Measurements from ENCODE around the gene ASH1L.
"Not testable (repeated sequence)": the region's sequence is repeated elsewhere in the genome, so short reads cannot be mapped to it uniquely, and the experiment has no call there.

ASH1L gene

DNA sequence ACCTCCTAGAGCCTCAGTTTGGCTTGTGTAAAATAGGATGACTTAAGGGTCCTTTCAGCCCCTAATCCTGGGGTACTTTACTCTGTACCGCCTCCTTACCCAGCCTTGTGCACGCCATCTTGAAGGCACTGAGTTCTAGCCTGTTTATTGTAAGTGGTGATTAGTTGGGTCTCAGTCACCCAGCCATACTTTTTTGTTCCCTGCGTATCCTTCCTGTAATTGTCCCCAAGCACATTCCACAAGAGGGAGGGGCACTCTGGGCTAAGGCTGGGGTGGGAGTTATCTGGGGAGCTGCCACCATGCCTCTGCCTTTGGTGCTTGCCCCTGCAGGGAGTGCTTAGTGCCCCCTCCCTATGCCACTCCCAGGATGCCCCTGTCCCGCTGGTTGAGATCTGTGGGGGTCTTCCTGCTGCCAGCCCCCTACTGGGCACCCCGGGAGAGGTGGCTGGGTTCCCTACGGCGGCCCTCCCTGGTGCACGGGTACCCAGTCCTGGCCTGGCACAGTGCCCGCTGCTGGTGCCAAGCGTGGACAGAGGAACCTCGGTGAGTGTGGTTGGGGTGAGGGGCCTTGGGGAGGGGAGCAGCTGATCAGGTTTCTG lies 253.1 kb downstream of the ASH1L start:
- no peak for DNase-seq (ENCODE audit: extremely low read depth in 1 of 2, low read depth in 1 of 2)

DNA sequence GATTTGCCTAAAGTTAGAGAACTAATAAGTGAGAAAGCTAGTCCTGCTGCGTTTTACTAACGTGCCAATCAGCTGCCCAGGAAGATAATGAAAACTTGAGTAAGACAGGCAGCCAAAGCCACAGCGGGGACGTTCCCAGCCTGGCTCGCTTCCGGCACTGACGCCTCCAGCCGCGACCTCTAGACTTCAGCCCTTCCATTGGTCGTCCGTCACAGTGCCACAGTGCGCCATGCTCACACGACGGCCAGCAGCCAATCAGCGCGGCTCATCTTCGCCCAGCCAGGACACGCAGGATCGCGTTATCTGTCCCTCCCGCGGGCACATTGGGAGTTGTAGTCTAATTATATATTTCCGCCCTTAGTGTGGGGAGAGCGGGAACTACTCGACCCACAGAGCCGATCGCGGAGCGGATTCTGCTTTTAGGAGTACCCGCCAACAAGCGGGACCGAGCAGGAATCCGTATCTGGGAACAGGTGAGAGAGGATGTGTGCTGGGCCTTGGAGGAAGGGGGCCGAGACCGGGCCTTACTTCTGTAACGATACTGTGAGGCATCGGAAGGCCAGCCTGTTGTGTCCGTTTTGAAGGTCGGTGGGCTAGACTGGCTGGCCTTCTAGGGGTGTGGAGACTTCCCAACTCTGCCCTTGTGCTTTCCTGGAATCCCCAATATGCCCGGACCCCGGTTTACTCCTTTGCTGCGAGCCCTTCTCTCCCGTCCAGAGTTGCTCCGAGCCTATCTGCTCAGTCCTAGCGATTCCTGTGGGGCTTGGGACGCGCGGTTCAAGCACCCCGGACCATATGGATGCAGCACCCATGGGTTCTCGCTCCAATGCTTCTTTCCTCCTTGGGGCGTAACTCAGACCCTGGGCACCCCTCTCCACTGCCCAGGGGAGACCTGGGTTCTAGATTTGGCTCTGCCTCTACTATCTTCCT lies 253.8 kb downstream of the ASH1L start, which contains the start of gene FDPS:
TSS of gene FDPS (plus strand) at position 374 of the 930 bp plus-strand sequence. CDS start 924 bp downstream, outside the sequence.
- DNase-seq (ENCODE audit: extremely low read depth in 1 of 2, low read depth in 1 of 2) = peak; percentile 97 to 99

DNA sequence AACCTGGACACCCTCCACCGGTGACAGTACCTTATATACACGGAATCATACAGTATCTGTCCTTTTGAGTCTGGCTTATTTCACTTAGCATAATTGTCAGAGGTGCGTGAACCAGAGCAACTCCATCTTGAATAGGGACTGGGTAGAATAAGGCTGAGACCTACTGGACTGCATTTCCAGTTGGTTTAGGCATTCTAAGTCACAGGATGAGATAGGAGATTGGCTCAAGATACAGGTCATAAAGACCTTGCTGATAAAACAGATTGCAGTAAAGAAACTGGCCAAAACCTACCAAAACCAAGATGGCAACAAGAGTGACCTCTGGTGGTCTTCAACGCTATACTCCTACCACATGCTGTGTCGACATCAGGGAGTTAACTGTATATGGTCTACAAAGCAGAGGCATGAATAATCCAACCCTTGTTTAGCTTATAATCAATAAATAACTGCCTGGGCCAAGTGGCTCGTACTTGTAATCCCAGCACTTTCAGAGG lies 255.3 kb downstream of the ASH1L start:
- no peak for DNase-seq (ENCODE audit: extremely low read depth in 1 of 2, low read depth in 1 of 2)

DNA sequence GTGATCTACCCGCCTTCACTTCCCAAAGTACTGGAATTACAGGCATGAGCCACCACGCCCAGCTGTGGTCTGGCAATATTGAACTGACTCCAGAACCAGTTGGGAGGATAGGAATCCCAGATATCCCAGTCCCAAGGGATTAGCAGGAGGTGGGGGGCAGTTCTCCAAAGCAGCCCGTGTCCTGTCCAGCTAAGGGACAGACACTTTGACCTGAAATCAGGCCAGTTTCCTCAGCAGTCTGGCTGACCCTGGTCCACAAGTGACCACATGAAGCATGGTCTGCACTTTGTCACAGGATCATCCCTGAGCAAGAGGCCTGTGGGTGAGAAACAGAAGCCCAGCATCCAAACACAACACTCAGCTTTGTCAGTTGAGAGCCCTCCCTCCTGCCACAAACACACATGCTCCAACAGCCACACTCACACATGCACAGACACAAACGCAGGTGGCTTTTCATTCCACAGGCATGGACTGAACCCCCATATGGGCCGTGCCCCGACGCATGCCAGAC lies 256.7 kb downstream of the ASH1L start:
- no peak for DNase-seq (ENCODE audit: extremely low read depth in 1 of 2, low read depth in 1 of 2)

DNA sequence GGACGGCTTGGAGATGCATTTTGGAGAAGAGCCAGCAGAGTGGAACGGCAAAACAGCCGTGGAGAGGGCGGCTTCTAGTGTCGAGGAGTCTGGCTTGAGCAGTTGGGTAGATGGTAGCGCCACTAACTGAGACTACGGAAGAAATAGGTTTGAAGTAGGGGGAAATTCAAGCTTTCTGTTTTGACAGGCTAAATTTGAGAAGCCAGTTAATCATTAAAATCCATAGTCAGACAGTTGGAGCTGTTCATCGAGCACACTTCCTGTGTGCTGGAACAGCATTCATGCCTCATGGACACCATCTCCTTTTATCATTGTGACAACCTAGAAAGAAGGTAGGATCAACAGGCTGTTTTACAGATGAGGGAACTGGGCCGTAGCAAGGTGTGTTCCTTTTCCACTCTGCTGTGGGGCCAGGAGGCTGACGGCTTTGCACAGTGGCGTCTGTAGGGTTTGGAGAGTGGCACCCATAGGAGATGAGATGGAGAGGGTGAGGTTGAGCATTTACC lies 258.0 kb downstream of the ASH1L start:
- DNase-seq (ENCODE audit: extremely low read depth in 1 of 2, low read depth in 1 of 2) = no peak

DNA sequence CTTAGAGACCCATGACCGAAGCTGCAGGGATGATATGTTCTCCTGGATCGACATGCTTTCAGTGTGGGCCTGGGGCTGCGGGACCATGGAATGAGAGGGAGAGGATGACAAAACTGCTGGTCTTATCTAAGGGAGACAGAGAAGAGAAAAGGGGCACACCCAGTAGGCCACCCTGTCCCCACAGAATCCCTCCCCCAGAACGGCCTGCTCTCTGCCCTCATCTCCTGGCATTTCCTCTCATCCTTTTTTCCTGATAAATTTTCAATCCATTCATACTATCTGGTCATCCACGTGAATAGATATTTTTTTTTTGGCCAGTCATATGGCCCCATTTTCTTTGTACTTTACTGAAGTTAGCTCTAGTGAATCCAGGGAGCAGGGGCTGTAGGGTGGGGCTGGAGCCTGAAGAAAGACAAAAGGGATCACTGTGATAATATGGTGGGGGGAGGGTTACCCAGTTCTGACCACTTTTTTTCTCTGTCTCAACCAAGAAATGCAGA lies 261.2 kb downstream of the ASH1L start, which contains the start of gene PKLR:
TSS of gene PKLR (minus strand) at position 97 of the 500 bp plus-strand sequence. CDS start at position 54, 43 bp downstream.
- DNase-seq (ENCODE audit: extremely low read depth in 1 of 2, low read depth in 1 of 2) = no peak

DNA sequence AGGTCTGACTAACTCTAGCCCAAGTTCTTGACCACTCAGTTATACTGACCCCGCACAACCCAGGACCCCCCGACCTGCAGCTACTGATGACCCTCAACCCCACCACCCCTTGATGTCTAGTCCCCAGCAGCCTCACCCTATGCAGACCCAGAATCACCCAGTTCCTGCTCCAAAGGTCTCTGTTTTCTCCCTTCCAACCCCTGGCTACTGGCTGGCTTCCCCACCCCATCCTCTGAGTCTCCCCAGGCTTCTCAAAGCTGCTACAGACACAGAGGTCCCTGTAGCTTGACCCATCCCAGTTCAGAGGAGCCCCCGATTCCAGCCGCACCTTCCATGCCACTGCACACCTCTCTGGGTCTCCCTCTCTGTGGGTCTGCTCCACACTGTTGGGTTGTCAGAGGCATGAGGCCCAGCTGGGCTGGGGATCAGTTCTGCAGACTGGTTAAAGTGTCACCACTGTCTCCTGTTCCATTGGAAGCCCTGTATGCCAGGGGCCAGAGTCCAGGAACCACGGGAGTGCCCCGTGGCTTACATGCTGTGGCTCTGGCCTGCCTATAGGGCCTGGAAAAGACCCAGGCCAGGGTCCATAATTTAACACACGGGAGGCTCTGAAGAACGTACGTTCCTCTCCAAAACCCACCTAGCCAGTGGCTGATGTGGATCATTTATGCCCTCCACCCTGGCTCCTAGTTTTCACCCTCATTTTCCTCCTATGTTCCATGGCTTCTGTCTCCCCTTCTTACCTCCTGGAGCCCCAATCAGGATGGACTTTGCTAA lies 261.9 kb downstream of the ASH1L start:
- no peak for DNase-seq (ENCODE audit: extremely low read depth in 1 of 2, low read depth in 1 of 2)

DNA sequence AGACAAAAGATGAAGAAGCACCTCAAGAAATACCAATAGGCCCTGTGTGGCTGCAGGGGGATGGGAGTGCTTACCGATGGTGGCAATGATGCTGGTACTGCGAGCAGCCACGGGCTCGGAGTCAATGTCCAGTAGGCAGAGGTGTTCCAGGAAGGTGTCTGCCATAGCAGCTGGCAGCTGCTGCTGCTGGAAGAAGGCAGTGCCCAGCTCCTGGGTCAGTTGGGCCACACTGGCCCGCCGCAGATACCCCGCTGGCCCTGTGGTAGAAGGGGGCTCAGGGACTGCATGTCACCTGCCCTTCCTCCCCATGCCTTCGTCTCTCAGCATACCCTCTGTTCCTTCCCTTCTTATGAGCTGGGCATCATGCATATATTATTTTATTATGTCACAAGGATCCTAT lies 262.6 kb downstream of the ASH1L start:
- no peak for DNase-seq (ENCODE audit: extremely low read depth in 1 of 2, low read depth in 1 of 2)

DNA sequence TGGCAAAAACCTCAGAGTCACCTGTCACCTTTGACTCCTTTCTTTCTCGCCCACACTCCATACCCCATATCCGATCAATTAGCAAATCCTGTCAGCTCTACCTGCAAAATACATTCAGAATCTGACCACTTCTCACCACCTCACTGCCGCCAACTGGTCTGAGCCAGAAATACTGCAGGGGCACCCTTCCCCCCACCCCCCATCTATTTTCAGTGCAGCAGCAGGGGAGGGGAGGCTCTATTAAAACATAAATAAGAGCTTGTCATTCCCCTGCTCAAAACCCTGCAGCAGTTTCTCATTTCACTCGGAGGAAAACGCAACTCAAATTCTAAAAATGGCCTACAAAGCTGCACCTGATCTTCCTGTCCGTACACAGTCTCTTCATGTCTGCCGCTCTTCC lies 265.2 kb downstream of the ASH1L start:
- no peak for DNase-seq (ENCODE audit: extremely low read depth in 1 of 2, low read depth in 1 of 2)

DNA sequence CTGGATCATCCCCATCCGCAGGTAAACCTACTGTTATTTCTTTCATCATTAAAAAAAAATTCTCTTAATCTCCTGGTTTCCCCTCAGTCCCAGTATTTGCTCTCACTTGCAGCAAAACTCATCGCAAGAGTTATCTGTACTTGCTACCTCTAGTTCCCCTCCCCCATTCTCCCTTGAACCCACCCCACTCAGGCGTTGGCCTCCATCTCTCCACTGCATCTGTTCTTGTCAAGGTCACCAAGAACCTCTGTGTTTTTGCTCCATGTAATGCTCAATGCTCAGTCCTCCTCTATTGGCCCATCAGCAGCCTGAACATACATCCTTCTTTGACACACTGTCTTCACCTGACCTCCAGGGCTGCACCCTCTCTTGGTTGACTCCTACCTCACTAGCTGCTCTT lies 265.9 kb downstream of the ASH1L start:
- DNase-seq (ENCODE audit: extremely low read depth in 1 of 2, low read depth in 1 of 2) = no peak

DNA sequence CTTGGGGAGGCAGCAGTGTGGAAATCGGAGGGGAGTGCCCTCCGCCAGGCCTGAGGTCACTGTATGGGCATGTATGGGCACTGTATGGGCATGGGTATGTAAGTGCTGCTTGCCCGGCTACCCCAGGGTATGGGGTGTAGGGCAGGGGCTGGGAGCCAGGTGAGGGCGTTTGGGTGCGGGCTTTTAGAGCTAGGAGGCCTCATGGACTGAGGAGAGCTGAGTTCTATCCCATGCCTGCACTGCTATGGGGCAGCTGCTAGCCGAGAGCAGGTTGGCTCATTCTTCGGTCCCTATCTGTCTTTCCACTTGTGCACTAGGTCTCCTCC lies 266.7 kb downstream of the ASH1L start:
- DNase-seq (ENCODE audit: extremely low read depth in 1 of 2, low read depth in 1 of 2) = no peak

DNA sequence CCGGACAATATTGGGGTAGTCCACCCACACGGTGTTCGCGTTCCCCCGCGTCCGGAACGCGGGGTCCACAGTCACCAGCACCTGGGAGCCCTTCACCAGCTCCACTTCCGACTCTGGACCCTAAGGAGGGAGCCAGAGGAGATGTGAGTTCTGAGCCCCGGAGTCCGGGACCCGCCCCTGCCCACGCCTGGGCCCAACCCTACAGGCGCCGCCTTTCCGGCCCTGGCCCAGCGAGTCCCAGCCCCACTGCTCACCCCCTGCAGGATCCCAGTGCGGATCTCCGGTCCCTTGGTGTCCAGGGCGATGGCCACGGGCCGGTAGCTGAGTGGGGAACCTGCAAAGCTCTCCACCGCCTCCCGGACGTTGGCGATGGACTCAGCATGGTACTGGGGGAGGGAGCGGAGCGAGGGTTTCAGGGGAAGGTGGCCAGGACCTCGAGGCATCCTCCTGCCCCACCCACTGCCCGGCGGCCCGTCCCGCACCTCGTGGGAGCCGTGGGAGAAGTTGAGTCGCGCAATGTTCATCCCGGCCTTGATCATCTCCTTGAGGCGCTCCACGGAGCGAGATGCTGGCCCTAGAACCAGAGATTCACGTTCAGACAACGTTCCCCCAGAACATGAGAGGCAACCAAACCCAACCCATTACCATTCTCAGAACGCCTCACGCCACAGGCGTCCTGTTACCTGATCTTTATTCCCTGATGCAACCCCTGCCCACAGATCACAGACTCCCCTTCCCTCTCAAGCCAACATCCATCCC lies 267.2 kb downstream of the ASH1L start:
- DNase-seq (ENCODE audit: extremely low read depth in 1 of 2, low read depth in 1 of 2) = no peak

DNA sequence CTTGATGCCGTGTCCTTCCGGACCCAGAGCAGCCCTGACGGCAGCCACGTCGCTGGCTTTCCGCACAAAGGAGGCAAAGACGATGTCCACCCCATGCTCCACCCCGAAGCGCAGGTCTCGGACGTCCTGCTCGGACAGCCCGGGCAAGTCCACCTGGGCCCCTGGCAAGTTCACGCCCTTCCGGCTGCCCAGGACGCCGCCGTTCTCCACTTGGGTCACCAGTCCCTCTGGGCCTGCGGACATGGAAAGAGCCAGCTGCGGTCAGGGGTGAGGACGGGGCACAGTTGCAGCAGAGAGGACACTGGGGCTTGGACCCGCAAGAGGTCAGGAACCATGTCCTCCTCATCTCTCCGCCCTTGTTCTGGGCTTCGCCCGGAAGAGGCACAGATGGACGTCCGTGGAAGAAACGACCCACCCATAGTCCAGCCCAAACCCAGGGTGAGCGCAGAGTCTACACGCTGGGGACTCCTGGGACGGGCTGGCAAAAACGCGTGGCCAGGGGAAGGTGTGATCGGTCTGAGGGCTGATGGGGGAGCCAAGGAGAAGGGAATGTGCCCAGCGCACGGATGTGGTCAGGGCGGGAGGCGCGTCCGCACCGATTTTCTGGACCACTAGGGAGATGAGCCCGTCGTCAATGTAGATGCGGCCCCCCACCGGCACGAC lies 268.0 kb downstream of the ASH1L start:
- DNase-seq (ENCODE audit: extremely low read depth in 1 of 2, low read depth in 1 of 2) = no peak

DNA sequence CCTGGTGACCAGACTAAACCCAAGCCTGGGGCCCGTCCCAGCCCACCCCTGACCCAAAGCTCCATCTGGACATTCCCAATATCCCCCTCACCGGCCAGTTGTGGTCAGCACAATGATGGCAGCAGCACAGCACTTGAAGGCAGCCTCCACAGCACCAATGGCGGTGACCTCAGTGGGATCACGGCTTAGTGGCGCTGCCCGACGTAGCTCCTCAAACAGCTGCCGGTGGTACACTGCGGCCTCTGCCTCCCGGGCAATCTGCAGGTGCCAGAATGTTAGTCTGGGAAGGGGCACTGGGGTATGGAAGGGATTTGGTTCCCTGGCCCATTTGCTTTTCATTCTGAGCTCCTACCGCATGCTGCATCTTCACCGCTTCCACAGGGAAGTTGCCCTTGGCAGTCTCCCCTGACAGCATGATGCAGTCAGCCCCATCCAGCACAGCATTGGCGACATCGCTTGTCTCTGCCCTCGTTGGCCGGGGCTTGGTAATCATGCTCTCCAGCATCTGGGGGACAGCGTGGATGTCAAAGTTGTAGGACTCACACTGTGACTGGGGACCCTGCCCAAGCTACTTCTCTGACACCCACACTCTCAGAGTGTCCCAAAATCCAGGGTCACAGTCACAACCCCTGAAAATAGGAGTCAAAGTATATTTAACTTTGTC lies 269.4 kb downstream of the ASH1L start:
- no peak for DNase-seq (ENCODE audit: extremely low read depth in 1 of 2, low read depth in 1 of 2)

DNA sequence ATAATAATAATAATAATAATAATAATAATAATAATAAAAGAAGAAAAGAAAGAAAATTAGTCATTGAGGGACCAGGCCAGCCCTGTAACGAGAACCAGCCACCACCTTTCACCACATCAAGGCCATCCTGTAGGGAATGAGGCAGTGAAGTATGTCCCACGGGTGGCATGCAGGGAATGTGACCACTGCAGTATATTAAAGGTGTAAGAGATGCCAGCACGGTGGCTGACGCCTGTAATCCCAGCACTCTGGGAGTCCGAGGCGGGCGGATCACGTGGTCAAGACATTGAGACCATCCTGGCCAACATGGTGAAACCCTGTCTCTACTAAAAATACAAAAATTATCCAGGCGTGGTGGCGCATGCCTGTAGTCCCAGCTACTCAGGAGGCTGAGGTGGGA lies 271.6 kb downstream of the ASH1L start:
- DNase-seq (ENCODE audit: extremely low read depth in 1 of 2, low read depth in 1 of 2) = not testable (repeated sequence)

DNA sequence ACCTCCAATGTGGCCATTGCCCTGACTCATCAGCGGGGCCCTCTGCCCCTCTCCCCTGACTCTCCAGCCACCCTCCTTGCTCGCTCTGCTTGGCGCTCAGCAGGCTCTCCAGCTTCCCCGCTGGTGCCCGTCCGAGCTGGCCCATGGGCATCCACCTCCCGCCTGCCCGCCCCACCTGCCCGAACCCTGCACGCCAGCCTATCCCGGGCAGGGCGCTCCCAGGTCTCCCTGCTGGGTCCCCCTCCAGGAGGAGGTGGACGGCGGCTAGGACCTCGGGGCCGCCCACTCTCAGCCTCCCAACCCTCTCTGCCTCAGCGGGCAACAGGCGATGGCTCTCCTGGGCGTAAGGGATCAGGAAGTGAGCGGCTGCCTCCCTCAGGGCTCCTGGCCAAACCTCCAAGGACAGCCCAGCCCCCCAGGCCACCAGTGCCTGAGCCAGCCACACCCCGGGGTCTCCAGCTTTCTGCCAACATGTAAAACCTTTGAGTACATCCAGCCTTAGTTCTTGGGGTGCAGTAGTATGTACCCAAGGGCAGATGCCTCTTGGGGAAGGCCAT lies 274.5 kb downstream of the ASH1L start:
- no peak for DNase-seq (ENCODE audit: extremely low read depth in 1 of 2, low read depth in 1 of 2)

DNA sequence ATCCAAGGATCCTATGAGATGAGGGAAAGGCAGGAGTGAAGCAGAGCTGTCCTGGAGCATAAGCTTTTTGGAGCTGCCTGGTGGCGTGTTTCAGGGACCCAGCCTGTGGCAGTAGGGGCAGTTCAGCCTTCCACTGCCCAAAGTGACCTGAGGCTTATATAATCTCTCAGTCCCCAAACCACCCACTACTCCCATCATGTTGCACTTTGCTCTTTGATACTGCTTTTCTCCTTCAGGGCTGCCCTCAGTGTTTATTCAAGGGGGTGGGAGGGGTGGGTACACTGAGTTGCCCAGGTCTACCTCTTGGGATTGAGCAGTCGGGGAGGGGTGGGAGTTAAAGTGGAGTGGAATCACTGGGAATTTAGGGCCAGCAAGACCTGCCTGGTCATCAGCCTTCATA lies 276.1 kb downstream of the ASH1L start:
- DNase-seq (ENCODE audit: extremely low read depth in 1 of 2, low read depth in 1 of 2) = no peak

DNA sequence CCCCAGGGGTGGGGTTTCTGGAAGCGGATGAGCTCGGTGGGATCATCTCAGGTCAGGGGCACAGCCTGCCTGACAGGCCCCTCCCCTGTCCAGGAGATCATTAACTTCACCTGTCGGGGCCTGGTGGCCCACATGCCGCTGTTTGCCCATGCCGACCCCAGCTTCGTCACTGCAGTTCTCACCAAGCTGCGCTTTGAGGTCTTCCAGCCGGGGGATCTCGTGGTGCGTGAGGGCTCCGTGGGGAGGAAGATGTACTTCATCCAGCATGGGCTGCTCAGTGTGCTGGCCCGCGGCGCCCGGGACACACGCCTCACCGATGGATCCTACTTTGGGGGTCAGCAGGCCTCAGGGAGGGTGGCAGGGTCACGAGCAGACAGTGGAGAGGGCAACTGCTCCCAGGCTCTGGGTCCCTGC lies 277.0 kb downstream of the ASH1L start:
- no peak for DNase-seq (ENCODE audit: extremely low read depth in 1 of 2, low read depth in 1 of 2)

All from stimulated activated CD8-positive, alpha-beta memory T cell treated with anti-CD3 and anti-CD28 coated beads, Interleukin-7, amount 100 ng/mL, for 48 hours (primary cell).